ENCODE data around the gene RABL2B.

Gene RABL2B

GRCh38 chr22:50734986-50735738 is 48.3 kb downstream of the RABL2B start:
- FAIRE-seq (no peak), DNase-seq (ENCODE audit: insufficient read length, low spot score) (no peak)
- no peak for TF ChIP-seq CTCF (IDR thresholded peaks at IDR 0.05; ENCODE audit: insufficient read depth, missing control alignments)

GRCh38 chr22:50734343-50734771 is 49.1 kb downstream of the RABL2B start:
- FAIRE-seq: no peak
- TF ChIP-seq CTCF (IDR thresholded peaks at IDR 0.05; ENCODE audit: insufficient read depth, missing control alignments): no peak

GRCh38 chr22:50733521-50734342 is 49.7 kb downstream of the RABL2B start:
- DNase-seq (ENCODE audit: insufficient read length, low spot score) (no peak), FAIRE-seq (no peak)
- no peak for TF ChIP-seq CTCF (IDR thresholded peaks at IDR 0.05; ENCODE audit: insufficient read depth, missing control alignments)

More at GRCh38 chr22:50734343-50734771, 49.1 kb downstream of the RABL2B start:
- no peak for DNase-seq (ENCODE audit: insufficient read length, low spot score)

- TF ChIP-seq CTCF (IDR thresholded peaks at IDR 0.05; ENCODE audit: insufficient read depth, missing control alignments): no peak
- DNase-seq (ENCODE audit: insufficient read length, low spot score) (no peak), FAIRE-seq (no peak)
These were observed 50.8 kb downstream of the RABL2B start for GRCh38 chr22:50732681-50733080.

GRCh38 chr22:50731811-50732624 is 51.4 kb downstream of the RABL2B start:
- DNase-seq (ENCODE audit: insufficient read length, low spot score): peak; percentile 75
- no peak for FAIRE-seq
- peak; percentile 72 for TF ChIP-seq CTCF (IDR thresholded peaks at IDR 0.05; ENCODE audit: insufficient read depth, missing control alignments)

- no peak for TF ChIP-seq CTCF (IDR thresholded peaks at IDR 0.05; ENCODE audit: insufficient read depth, missing control alignments)
- FAIRE-seq (no peak), DNase-seq (ENCODE audit: insufficient read length, low spot score) (no peak)
These were observed 52.3 kb downstream of the RABL2B start for GRCh38 chr22:50730941-50731661.
